ENCODE results near the gene ASTN1.

The ASTN1 gene

GRCh38 chr1:176989023-176989422, 175.5 kb downstream of the ASTN1 start:
- no peak for DNase-seq (ENCODE audit: low spot score)

GRCh38 chr1:176987016-176987415, 177.5 kb downstream of the ASTN1 start:
- DNase-seq (ENCODE audit: low spot score): no peak

- DNase-seq (ENCODE audit: low spot score): no peak
These were observed 180.8 kb downstream of the ASTN1 start for GRCh38 chr1:176983731-176984130.

GRCh38 chr1:176976771-176977170, 187.7 kb downstream of the ASTN1 start:
- no peak for DNase-seq (ENCODE audit: low spot score)

GRCh38 chr1:176976225-176976624, 188.3 kb downstream of the ASTN1 start:
- no peak for DNase-seq (ENCODE audit: low spot score)

- DNase-seq (ENCODE audit: low spot score): no peak
These were observed 199.8 kb downstream of the ASTN1 start for GRCh38 chr1:176964687-176965086.

GRCh38 chr1:176963181-176963580, 201.3 kb downstream of the ASTN1 start:
- DNase-seq (ENCODE audit: low spot score): no peak

GRCh38 chr1:176961678-176962077, 202.8 kb downstream of the ASTN1 start:
- DNase-seq (ENCODE audit: low spot score): no peak

- DNase-seq (ENCODE audit: low spot score): no peak
These were observed 205.2 kb downstream of the ASTN1 start for GRCh38 chr1:176959191-176959820.

GRCh38 chr1:176957603-176958002, 206.9 kb downstream of the ASTN1 start:
- no peak for DNase-seq (ENCODE audit: low spot score)

- DNase-seq (ENCODE audit: low spot score): no peak
These were observed 210.3 kb downstream of the ASTN1 start for GRCh38 chr1:176954242-176954641.

- no peak for DNase-seq (ENCODE audit: low spot score)
These were observed 213.7 kb downstream of the ASTN1 start for GRCh38 chr1:176950736-176951324.

GRCh38 chr1:176949033-176949662, 215.4 kb downstream of the ASTN1 start:
- peak; percentile 47 for DNase-seq (ENCODE audit: low spot score)

GRCh38 chr1:176944606-176945005, 219.9 kb downstream of the ASTN1 start:
- no peak for DNase-seq (ENCODE audit: low spot score)

- no peak for DNase-seq (ENCODE audit: low spot score)
These were observed 220.7 kb downstream of the ASTN1 start for GRCh38 chr1:176943783-176944182.

- DNase-seq (ENCODE audit: low spot score): no peak
These were observed 222.2 kb downstream of the ASTN1 start for GRCh38 chr1:176942346-176942745.

- no peak for DNase-seq (ENCODE audit: low spot score)
These were observed 224.5 kb downstream of the ASTN1 start for GRCh38 chr1:176939993-176940392.

GRCh38 chr1:176938375-176938774, 226.1 kb downstream of the ASTN1 start:
- DNase-seq (ENCODE audit: low spot score): no peak

- no peak for DNase-seq (ENCODE audit: low spot score)
These were observed 230.1 kb downstream of the ASTN1 start for GRCh38 chr1:176934370-176934769.

GRCh38 chr1:176932114-176933104, 232.1 kb downstream of the ASTN1 start:
- no peak for DNase-seq (ENCODE audit: low spot score)

- DNase-seq (ENCODE audit: low spot score): no peak
These were observed 233.0 kb downstream of the ASTN1 start for GRCh38 chr1:176931526-176931925.

GRCh38 chr1:176926330-176927086, 238.0 kb downstream of the ASTN1 start:
- no peak for DNase-seq (ENCODE audit: low spot score)

Measured in GM03348 (cell line).